ENCODE measurements around the gene SLIT3. TPM values are rescaled to one million over a fixed set of nuclear protein-coding genes. Genes with fewer than 3 reads are reported as not detected.
"Not testable (repeated sequence)": the region's sequence is repeated elsewhere in the genome, so short reads cannot be mapped to it uniquely, and the experiment has no call there.

SLIT3 gene
- total RNA-seq, 1 donor from 2014 or later, result 40.2 TPM

GRCh38 chr5:168648016-168648415, 652.9 kb downstream of the SLIT3 start:
- DNase-seq (ENCODE audit: low spot score), result no peak

- DNase-seq (ENCODE audit: low spot score), result no peak
Measured at GRCh38 chr5:168647083-168647482, 653.9 kb downstream of the SLIT3 start.

- DNase-seq (ENCODE audit: low spot score), result no peak
Measured at GRCh38 chr5:168646335-168646734, 654.6 kb downstream of the SLIT3 start.

- no peak for DNase-seq (ENCODE audit: low spot score)
Measured at GRCh38 chr5:168645195-168645594, 655.7 kb downstream of the SLIT3 start.

- DNase-seq (ENCODE audit: low spot score), result no peak
Measured at GRCh38 chr5:168642019-168642418, 658.9 kb downstream of the SLIT3 start.

GRCh38 chr5:168638846-168639245, 662.1 kb downstream of the SLIT3 start:
- DNase-seq (ENCODE audit: low spot score), result not testable (repeated sequence)

GRCh38 chr5:168637793-168638192, 663.1 kb downstream of the SLIT3 start:
- DNase-seq (ENCODE audit: low spot score), result no peak

- DNase-seq (ENCODE audit: low spot score), result no peak
Measured at GRCh38 chr5:168637281-168637680, 663.7 kb downstream of the SLIT3 start.

GRCh38 chr5:168630958-168631357, 670.0 kb downstream of the SLIT3 start:
- not testable (repeated sequence) for DNase-seq (ENCODE audit: low spot score)

GRCh38 chr5:168624850-168625364, 676.0 kb downstream of the SLIT3 start:
- DNase-seq (ENCODE audit: low spot score), result no peak

- no peak for DNase-seq (ENCODE audit: low spot score)
Measured at GRCh38 chr5:168620807-168621206, 680.1 kb downstream of the SLIT3 start.

GRCh38 chr5:168614661-168615060, 686.3 kb downstream of the SLIT3 start:
- DNase-seq (ENCODE audit: low spot score), result no peak

GRCh38 chr5:168613996-168614395, 686.9 kb downstream of the SLIT3 start:
- no peak for DNase-seq (ENCODE audit: low spot score)

GRCh38 chr5:168613396-168613795, 687.5 kb downstream of the SLIT3 start:
- no peak for DNase-seq (ENCODE audit: low spot score)

- DNase-seq (ENCODE audit: low spot score), result no peak
Measured at GRCh38 chr5:168612996-168613395, 687.9 kb downstream of the SLIT3 start.

GRCh38 chr5:168612123-168612522, 688.8 kb downstream of the SLIT3 start:
- DNase-seq (ENCODE audit: low spot score), result no peak
